GM12874 (cell line): ENCODE measurements around the gene SDR39U1.

Experiments used
- CTCF ChIP-seq: IDR thresholded peaks from 2 replicates; pipeline ENCODE4 v1.5.1; 2011; ENCODE audit warnings: low read depth, mild to moderate bottlenecking, control low read depth, low read length, moderate library complexity; ENCODE audit not compliant: insufficient read depth

Gene SDR39U1

GRCh38 chr14:24442240-24443052 lies at the start of gene SDR39U1:
TSS of gene SDR39U1 (minus strand) at chr14:24442776. CDS start at chr14:24442769, 7 bp downstream.
- no peak for TF ChIP-seq CTCF

- TF ChIP-seq CTCF: no peak
Observed at GRCh38 chr14:24483604-24484252, 41.2 kb upstream of the SDR39U1 start.

GRCh38 chr14:24481622-24482324 lies 39.2 kb upstream of the SDR39U1 start:
- TF ChIP-seq CTCF: peak; percentile 86

- TF ChIP-seq CTCF: no peak
Observed at GRCh38 chr14:24475261-24475660, 32.7 kb upstream of the SDR39U1 start.

- no peak for TF ChIP-seq CTCF
Observed at GRCh38 chr14:24473211-24473610, 30.6 kb upstream of the SDR39U1 start.

GRCh38 chr14:24465805-24466204 lies 23.2 kb upstream of the SDR39U1 start:
- TF ChIP-seq CTCF: no peak

- TF ChIP-seq CTCF: no peak
Observed at GRCh38 chr14:24465368-24465767, 22.8 kb upstream of the SDR39U1 start.
